ENCODE results near the gene NEDD9.

NEDD9 gene

DNA sequence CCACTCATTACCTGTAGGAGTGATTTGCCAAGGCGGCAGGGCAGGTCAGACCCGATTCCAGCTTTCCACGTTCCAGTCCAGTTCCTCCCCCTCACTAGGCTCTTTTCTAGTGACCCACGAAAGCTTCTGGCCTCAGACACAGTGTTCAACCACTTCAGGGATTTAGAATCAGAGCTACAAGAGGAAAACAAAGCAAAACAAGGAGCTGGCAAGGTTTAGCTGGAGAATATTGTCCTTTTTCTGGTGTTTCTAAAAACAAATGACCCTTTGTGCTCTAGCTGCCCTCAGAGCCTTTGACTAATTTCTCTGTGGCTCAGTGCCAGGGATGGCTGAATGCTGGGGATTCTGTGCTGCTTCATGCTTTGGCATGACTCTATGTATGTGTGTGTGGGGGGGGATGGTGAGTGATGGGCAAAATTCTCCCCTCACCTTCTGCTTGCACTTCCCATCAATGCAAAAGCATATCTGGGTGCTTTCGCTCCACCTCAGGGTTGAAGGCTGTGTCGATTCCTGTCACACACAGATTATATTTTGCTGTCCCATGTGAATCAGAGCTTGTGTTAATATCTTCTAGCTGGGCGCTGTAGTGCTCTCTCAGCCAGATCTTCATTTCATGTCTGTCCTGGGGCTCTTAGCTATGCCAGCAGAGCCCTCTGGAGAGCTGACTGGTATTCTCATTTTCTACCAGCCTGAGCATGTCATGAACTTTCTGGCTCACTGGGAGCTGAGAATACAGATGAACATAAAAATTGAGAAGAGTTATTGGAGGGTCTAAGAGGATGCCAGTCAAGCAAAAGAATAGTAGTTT lies 19.3 kb upstream of the NEDD9 start:
- CTCF ChIA-PET, result interaction anchor here (1.2 to 2.6 kb wide), 8 partner anchors 9 to 245 kb away, joined by 3 to 12 read pairs (median 6); no protein-coding TSS in a partner anchor
- POLR2A ChIA-PET, result no interaction called here
- TF ChIP-seq, protein P1, sequence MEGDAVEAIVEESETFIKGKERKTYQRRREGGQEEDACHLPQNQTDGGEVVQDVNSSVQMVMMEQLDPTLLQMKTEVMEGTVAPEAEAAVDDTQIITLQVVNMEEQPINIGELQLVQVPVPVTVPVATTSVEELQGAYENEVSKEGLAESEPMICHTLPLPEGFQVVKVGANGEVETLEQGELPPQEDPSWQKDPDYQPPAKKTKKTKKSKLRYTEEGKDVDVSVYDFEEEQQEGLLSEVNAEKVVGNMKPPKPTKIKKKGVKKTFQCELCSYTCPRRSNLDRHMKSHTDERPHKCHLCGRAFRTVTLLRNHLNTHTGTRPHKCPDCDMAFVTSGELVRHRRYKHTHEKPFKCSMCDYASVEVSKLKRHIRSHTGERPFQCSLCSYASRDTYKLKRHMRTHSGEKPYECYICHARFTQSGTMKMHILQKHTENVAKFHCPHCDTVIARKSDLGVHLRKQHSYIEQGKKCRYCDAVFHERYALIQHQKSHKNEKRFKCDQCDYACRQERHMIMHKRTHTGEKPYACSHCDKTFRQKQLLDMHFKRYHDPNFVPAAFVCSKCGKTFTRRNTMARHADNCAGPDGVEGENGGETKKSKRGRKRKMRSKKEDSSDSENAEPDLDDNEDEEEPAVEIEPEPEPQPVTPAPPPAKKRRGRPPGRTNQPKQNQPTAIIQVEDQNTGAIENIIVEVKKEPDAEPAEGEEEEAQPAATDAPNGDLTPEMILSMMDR (IDR thresholded peaks at IDR 0.05; ENCODE audit: control extremely low read depth, extremely low read depth, low read depth, missing control alignments), result no peak
- DNase-seq (ENCODE audit: extremely low spot score), result no peak

DNA sequence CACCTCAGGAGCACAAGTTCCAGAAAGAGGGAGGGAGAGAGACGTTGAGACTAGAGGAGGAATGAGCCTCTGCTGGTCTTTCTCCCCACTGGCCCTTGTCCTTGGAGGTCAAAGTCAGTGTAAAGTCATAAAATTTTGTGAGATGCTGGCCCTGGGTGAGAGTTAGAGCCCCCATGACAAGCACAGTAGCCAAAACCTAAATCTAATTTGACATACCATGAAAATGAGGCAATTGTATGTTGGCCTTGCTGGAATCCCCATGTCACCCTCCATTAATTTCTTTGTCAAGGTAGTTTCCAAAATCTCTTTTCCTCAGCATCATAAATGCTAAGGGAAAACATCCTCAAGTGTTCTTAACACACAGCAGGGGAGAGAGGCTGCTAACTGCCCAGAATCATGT lies 17.6 kb upstream of the NEDD9 start:
- TF ChIP-seq, protein P1 (IDR thresholded peaks at IDR 0.05; ENCODE audit: control extremely low read depth, extremely low read depth, low read depth, missing control alignments), result no peak
- POLR2A ChIA-PET, result interaction anchor here (0.5 kb wide), 1 partner anchor 61 kb away, joined by 3 read pairs; no protein-coding TSS in a partner anchor
- DNase-seq (ENCODE audit: extremely low spot score), result no peak
- CTCF ChIA-PET, result interaction anchor here (2.4 to 2.6 kb wide), 2 partner anchors 12 kb away, joined by 10 to 12 read pairs; no protein-coding TSS in a partner anchor

DNA sequence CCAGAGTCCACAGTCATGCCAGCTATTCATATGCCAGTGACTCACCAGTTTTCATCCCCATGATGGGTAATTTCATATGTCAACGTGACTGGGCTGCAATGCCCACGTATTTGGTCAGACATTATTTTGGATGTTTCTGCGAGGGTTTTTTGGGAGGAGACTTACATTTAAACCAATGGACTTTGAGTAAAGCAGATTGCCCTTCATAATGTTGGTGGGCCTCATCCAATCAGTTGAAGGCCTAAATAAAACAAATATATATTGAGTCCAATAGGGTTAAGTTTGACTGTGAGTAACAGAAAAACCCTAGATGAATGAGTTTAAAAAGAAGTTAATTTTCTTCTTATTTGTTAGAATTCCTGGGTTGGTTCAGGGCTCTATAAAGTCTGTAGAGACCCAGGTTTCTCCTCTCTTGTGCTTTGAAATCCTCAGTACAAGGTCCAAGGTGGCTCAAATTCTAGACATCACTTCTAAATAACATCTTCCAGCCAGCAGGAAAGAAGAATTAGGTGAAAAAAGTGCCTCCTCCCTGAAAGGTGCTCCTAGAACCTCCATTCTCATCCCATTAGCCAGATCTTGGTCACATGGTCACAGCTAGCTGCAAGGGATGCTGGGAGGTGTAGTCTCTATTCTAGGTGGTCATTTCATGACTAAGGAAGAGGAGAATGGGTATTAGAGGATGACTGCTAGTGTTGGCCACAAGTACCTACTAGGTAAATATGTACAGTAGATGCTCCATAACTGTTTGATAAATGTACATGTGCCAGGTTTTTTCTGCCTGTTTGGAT lies 16.7 kb upstream of the NEDD9 start:
- ChIA-PET CTCF (no interaction called here), POLR2A (no interaction called here)
- DNase-seq (ENCODE audit: extremely low spot score), result no peak
- TF ChIP-seq, protein P1 (IDR thresholded peaks at IDR 0.05; ENCODE audit: control extremely low read depth, extremely low read depth, low read depth, missing control alignments), result no peak

DNA sequence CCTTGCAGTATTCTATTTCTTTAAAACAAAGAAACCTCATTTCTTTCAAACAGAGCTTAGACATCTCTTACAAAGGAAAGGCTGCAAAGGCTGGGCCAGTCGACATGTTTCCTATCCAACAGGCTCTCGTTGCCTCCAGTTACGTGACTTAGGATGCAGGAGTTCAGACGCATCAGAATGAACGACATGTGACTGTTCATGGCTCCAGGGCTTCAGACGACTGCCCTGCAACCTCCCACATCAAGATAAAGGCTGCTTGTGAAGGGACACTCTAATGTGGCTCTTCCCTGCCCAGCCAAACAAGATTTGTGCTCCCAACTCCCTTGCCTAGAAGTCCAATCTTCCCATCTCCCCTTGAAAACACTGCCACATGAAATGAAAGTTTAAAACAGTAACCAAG lies 14.3 kb upstream of the NEDD9 start:
- TF ChIP-seq, protein P1 (IDR thresholded peaks at IDR 0.05; ENCODE audit: control extremely low read depth, extremely low read depth, low read depth, missing control alignments), result no peak
- ChIA-PET CTCF (interaction anchor here (3.6 to 6.6 kb wide), 2 partner anchors 8 to 13 kb away, joined by 10 to 42 read pairs; partner anchors contain the start of gene NEDD9), POLR2A (no interaction called here)
- DNase-seq (ENCODE audit: extremely low spot score), result no peak

DNA sequence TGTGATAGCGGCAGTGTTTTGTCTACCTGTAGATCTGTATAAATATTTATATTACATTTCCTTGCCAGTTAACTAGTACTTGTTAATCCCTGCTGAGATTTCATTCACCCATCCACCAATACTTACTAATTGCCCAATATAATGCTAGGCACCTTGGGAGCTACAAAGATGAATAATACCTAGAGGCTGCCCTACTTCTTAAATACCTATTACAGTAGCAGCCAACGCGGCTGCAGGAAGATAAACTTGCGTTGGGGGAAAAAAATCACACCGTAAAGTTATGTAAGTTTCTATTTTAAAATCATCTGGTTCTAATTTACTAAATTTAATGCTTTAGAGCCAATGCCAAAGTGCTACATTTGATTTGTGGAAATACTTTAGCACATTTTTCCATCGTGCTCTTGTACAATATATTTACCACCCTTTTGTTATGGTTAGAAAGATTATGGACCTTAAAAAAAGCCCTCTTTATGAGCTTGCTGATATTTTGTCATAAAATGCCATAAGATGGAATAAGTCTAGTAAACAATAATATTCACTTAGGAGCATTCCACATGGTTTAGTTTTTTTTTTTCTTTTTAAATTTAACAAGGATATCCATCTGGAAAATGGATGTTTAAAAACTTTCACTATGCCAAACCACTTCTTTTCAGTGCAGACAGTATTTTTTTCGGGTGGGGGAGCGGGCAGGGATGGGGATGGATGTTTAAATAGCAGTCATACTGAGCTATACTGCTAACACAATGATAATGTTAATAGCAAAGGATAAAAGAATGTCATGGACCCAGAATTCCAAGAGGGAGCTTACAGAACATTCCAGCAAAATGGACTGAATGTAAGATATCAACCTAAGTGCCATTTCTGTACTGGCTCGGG lies 13.2 kb upstream of the NEDD9 start:
- TF ChIP-seq, protein P1 (IDR thresholded peaks at IDR 0.05; ENCODE audit: control extremely low read depth, extremely low read depth, low read depth, missing control alignments), result no peak

More for the DNA sequence above, 13.2 kb upstream of the NEDD9 start:
- ChIA-PET POLR2A (no interaction called here), CTCF (interaction anchor here (0.8 to 6.6 kb wide), 4 partner anchors 9 to 53 kb away, joined by 3 to 42 read pairs (median 6); partner anchors contain the start of gene NEDD9)
- DNase-seq (ENCODE audit: extremely low spot score), result no peak
